GM18861 (cell line): ENCODE results near the gene GDI2.
"Not testable (repeated sequence)": the region's sequence is repeated elsewhere in the genome, so short reads cannot be mapped to it uniquely, and the experiment has no call there.

ENCODE experiments used
- ATAC-seq: cut with Tn5 transposase; IDR thresholded peaks from one replicate; pipeline ENCODE4 v1.9.1; 2021; ENCODE audit not compliant: unreplicated experiment

GDI2 gene

DNA sequence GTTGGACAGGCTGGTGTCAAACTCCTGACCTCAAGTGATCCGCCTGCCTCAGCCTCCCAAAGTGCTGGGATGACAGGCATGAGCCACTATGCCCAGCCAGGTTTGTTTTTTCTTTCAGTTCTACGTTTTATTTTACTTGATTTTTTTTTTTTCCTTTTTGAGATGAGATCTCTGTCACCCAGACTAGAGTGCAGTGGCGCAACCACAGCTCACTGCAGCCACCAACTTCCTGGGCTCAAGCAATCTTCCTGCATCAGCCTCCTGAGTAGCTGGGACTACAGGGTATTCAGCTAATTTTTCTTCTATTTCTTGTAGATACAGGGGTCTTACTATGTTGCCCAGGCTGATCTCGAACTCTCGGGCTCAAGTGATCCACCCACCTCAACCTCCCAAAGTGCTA lies 24.3 kb downstream of the GDI2 start:
- no peak for ATAC-seq

DNA sequence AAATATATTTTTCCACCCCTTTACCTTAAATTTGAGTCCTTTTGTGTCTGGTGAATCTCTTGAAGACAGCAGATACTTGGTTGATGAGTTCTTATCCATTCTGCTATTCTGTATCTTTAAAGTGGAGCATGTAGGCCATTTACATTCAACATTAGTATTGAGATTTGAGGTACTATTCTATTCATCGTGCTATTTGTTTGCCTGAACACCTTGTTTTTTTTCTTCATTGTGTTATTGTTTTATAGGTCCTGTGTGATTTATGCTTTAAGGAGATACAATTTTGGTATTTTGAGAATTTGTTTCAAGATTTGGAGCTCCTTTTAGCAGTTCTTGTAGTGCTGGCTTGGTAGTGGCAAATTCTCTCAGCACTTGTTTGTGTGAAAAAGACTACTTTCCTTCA lies 29.9 kb downstream of the GDI2 start:
- no peak for ATAC-seq

DNA sequence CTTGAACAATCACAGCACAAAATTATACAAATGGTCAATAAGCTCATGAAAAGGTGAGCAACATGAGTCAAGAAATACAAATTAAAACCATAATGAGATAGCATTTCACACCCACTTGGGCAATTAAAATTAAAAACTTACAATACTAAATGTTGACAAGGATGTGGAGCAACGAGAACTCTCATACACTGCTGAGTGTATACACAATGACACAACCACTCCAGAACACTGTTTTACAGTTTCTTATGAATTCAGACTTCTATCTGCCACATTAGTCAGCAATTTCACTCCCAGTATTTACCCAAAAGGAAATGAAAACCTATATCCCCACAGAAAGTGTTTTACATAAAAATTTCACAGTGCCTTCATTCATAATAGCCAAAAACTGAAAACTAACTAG lies 31.1 kb downstream of the GDI2 start:
- ATAC-seq = no peak

DNA sequence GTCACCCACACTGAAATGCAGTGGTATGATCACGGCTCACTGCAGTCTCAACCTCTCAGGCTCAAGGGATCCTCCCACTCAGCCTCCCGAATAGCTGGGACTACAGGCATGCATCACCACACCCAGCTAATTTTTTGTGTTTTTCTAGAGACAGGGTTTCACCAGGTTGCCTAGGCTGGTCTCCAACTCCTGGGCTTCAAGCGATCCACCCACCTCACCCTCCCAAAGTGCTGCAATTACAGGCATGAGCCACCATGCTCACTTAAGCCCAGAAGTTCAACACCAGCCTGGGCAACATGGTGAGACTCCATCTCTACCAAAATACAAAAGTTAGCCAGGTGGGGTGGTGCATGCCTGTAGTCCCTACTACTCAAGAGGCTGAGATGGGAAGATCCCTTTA lies 33.5 kb downstream of the GDI2 start:
- ATAC-seq = no peak

DNA sequence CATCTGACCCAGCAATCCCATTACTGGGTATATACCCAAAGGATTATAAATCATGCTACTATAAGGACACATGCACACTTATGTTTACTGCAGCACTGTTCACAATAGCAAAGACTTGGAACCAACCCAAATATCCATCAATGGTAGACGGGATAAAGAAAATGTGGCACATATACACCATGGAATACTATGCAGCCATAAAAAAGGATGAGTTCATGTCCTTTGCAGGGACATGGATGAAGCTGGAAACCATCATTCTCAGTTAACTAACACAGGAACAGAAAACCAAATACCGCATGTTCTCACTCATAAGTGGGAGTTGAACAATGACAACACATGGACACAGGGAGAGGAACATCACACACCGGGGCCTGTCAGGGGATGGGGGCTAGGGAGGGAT lies 35.5 kb downstream of the GDI2 start:
- not testable (repeated sequence) for ATAC-seq

DNA sequence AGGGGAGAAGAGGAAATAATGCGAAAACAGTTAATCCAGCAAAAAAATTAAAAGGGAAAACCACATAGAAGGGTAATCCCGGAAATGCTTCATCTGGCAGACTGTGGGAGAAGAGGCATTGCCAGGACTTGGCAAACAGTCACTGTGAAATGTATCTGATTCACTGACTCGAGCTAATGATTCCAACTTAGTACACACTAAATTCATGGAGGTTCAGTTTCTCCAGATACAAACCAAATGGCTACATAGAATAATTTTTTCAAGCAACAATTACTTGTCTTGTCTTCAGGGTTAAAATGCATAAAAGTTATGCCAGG lies 36.4 kb downstream of the GDI2 start:
- ATAC-seq = no peak

DNA sequence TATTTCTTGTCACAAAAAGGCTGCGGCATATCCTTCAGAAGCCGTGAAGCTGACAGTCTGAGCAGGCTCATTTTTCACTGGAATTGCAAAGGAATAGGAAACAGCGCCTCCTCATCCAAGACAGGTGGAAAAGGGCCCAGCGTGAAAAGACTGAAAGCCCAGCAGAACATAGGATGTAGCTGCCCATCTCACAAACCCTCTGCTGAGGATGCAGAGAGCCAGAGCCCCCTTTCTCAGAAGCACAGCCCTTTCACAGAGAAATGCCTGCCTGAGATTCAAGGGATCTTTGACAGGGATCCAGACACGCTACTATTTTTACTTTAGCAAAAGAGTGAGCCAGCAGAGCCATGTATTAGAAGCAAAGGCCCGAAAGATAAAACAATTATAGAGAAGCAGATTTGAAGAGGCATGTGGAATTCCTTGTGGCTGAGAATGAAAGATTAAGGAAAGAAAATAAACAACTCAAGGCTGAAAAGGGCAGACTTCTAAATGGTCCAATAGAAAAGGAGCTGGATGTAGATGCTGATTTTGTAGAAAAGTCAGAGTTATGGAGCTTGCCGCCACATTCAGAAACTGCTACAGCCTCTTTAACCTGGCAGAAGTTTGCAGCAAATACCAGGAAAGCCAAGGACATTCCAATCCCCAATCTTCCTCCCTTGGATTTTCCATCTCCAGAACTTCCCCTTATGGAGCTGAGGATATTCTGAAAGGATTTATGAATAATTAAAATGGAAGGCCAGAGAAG lies 36.9 kb downstream of the GDI2 start:
- ATAC-seq = no peak

DNA sequence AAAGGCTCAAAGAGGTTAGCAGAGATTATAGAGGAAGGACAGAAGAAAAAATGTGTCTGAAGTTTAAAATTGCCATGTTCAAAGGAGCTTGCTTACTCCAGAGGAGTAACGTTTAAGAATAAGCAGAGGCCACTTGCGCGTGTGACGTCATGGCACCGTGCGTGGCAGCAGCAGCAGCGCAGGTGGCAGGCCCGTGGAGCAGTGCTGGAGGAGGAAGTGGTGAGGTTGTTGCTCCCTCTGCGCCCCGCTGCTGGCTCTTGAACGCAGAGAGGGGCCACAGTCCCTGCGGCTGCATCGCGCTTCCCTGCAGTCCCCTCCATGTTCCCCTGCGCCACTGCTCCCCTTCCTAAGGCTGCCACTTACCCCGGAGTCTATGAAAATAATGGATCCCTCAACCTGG lies 37.5 kb downstream of the GDI2 start:
- no peak for ATAC-seq

DNA sequence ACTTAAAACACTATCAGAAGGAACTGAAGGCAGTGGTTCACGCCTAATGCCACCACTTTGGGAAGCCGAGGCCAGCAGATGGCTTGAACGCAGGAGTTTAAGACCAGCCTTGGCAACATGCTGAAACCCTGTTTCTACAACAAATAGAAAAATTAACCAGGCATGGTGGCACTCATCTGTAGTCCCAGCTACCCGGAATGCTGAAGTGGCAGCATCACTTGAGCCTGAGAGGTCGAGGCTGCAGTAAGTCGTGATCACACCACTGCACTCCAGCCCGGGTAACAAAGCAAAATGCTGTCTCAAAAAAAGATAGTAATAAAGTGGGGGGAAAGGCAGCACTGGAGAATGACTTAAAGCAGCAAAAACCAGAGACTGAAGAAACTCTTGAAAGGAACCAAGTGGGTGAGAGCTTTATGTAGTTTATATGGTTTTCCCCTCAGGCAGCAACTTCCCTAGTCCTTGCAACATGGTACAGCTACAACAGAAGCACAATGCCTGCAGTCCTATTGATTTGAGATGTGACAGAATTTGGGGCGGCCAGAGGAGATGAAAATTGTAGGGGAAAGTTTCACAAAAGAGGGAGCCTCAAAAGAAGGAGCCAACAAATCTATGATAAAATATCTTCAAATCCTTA lies 38.1 kb downstream of the GDI2 start:
- no peak for ATAC-seq

DNA sequence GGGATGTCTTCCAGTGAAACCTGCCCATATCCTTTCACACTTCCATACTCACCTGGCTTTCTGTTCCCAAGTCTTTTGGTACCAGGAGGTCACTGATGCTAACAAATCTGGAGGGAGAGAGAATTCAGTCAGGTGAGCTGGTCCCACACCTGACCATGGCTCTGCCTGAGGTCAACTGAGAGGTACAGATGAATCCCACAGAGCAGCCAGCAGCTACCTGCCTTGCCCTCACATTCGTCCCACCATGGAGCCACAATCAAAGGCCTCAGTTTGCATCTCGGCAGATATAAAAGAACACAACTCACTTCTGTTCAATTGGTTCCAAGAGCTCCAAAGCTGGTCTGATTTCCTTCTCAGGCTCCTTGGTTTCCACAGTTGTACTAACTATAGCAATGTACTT lies 47.0 kb downstream of the GDI2 start:
- ATAC-seq = no peak

DNA sequence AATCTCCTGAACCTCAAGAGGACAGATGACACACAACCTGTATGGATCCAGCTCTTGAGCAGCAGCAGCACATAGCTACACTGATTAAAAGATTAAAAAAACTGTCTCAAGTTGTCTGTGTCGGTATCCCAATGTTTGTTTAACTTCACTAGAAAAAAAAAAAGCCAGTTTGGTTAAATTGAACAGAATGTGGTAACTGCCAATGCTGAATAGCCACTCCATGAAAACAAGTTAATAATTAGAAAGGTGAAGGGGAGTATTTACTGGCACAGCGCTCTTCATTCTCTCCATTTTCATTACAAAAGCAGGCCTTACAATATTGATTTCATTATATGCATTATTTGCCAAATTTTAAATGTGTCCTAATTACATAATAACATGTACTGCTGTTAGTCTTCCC lies 47.6 kb downstream of the GDI2 start:
- ATAC-seq = no peak

DNA sequence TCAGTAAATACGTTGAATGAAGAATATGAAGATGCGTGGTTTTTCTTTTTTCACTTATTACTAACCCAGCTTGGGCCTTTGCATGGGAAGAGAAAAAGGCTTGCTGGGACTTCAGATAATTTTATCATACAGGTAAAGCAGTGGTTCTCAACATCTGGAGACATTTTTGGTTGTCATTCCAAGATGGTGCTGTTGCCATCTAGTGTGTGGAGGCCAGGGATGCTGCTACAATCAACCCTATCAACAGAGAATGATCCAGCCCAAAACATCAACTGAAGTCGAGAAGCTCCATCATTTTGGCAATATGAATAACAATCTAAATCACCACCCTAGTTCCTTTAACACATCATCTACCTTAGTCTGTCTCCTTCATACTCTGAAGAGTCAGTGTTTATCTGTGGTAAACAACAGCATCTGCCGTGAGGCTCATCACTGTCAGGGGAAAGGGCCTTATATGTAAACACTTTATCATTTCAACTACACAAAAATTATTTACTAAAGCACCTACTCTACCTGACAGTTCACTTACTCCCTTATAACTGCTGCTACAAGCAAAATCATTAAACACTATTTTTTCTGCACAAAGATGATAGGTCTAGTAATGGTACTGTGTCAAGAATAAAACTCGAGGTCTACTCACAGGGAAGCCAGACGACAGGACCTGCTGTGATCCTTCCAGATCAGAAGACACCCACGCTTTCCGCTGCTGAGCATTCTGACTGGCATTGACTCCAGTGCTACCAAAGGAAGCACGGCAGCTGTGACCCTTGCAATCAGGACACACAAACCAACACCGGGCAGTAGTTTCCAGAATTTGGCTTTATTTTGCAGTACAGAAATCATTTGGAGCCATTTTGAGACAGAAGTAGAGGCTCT lies 48.6 kb downstream of the GDI2 start:
- no peak for ATAC-seq

DNA sequence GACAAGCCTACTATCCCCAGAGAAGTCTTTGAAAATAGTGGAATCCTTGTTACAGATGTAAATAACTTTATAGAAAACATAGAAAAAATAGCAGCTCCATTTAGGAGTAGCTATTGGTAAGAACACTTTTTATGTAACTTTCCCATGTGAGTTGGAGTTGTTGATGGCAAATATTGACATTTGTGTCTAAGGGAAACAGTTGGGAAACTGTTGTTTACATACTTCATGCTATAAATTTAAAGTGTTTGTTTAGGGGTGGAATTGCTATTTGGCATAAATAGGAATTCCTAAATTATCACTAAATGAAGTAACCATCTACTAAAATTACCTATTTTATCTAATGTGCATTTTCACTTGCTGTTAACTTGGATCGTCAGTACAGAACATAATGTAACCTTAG lies 50.7 kb downstream of the GDI2 start:
- ATAC-seq = no peak

DNA sequence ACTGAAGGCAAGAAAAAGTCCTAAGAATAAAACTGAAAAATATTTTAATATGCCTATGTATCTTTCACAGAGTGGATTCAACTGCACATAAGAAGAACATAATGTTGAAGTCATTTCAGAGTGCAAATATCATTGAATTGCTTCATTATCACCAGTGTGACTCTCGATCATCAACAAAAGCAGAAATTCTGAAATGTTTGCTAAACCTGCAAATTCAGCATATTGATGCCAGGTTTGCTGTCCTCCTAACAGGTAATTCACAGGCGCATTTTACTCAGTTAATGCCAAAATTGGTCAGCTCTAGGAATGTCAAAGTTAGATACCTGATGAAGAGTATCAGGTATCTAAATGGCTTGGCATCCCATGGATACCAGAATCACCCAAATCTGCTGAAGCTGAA lies 52.0 kb downstream of the GDI2 start:
- no peak for ATAC-seq

DNA sequence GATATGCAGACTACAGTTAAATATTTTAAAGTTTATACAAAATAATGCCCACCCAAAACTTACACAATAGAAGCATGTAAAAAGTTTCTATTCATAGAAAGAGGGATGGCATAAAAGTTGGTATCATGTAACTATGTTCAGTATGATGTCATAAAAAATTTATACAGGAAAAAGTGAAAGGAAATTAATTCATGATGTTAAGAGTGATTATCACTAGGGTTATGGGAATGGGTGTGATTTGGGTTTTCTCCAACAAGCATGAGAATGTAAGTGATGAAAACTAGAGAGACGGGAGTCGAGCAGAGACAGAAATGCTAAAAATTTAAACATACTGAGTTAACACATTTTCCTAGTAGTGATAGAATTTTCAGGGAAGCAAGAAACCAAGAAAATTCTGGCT lies 52.7 kb downstream of the GDI2 start:
- ATAC-seq = no peak

DNA sequence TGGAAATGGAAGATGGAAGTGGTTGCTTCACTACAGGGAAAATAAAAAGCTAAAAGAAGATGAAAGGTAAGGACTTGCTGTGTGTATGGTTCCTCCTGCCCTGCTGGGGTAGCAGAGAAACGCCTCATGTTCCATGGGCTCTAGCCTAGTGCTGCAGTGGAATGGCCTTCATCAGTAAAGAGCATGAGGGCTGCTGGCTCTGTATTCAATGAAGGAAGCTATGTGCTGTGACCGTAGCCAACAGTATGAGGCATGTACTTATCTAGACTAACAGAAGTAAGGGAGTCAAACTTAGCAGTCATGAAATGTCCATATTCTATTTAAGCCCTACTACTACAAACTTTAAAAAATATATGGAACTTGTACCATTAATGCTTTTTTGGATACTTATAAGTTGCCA lies 54.3 kb downstream of the GDI2 start:
- ATAC-seq = no peak

DNA sequence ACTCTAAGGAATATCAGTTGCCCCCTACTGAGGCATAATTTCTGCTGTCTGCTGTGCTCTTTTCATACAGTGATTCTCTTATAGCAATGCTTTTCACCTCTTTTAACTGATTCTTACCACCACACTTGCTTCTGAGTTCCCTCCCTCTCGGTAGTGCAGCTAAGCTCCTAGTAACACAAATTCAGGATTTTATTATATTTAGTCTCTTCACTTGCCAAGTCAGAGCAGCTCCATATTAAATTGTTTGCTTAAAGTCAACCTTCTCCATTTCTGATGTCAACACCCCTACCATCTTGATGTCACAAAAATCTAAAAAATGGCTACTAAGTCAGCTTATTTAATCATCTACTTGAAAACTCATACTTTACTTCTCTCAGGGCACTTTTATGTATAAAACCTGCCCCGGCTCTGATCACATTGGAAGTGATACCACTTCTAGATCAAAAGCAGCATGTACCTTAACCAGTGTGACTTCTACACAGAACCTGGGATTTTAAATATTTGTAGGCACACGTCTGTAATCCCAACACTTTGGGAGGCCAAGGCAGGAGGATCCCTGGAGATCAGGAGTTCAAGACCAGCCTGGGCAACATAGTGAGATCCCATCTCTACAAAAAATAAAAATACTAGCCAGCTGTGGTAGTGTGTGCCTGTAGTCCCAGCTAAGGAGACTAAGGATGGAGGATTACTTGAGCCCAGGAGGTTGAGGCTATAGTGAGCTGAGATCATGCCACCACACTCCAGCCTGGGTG lies 55.3 kb downstream of the GDI2 start:
- ATAC-seq = no peak

DNA sequence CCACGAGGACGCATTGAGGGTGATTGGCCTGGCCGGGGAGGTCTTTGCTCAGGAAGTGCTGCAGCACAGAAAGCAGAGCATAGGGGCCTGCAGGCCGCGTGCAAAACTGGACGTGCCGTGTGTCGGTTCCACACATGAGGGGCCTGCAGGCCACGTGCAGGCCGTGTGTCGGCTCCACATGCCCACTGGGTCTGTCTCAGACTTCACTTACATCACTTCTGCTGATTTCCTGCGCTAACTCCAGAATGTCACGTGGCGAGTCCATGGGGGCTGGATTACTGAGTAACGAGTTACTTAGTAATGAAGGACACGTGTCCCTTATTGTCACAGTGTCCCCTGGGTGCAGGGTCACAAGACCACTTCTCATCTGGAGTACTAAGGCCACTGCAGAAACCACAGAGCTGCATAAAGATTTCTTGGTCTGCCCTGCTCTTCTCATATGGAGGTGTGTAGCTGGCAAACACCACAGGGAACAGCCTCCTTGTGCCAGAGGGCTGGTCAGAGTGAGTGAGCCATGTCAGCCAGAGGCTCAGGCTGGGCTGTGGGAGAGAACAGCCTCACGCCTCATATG lies 60.8 kb downstream of the GDI2 start:
- no peak for ATAC-seq

DNA sequence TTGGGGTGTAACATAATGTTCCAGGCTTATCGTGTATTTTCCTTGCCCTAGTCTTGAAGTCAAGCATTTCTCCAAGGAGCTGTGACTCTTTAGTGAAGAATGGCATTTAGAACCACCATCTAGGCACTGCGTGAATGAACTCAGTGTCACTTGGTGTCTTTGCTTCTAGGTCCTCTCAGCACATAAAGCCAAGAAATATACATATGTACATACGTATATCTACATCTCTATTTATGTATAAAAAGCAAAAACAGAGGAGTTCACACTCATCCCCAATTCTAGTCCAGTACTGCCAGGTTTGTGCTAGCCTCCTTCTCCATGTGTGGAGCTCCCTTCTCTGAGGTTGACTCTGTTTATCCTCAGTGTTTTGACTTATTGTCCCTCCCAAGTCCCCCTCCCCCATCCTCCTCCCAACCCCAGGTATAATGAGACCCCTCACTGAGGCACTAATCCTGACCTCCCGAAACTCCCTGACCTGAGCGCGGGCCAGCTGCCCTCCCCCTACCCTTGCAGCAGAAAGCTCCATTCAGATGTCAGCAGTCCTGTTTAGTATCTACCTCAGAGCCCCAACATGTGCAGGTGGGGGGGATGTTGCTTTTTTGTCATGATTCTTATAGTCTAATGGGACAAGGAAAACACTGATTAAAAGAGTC lies 61.5 kb downstream of the GDI2 start:
- no peak for ATAC-seq

DNA sequence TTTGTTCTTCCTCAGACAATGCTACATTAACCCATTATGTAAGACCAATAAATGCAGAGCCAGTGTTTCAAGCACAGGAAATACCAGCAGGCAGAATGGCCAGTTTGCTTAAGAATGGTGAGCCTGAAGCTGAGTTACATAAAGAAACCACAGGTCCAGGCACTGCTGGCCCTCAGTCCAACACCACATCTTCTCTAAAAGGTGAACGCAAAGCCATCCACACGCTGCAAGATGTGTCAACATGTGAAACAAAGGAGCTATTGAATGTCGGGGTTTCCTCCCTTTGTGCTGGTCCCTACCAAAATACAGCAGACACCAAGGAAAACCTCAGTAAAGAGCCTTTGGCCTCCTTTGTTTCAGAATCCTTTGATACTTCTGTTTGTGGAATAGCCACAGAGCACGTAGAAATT lies 64.8 kb downstream of the GDI2 start:
- no peak for ATAC-seq

DNA sequence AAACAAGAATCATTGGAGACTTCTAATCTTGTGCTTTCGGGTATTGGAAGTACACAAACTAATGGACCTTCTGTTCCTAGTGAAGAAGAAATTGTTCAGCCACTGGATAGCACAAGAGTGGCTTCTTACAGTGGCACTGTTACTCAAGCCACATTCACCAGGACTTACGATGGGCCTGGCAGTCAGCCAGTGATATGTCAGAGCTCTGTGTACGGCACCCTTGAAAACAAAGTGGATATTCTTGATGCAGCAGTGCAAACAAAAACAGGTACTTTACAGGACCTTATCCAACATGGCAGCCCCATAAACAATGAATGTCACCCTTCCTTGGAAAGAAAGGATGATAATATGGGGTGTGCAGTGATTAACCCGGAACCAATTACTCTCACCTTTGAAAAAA lies 67.0 kb downstream of the GDI2 start:
- ATAC-seq = no peak
